GM12865 (cell line): Measurements from ENCODE around the gene PPCDC.
"Not testable (repeated sequence)": the region's sequence is repeated elsewhere in the genome, so short reads cannot be mapped to it uniquely, and the experiment has no call there.

Source experiments
- DNase-seq: peaks from one replicate; pipeline ENCODE4 v3.0.0; 2010; ENCODE audit warnings: low read depth
- H3K4me3 ChIP-seq: 2 replicates; pipeline ENCODE4 v1.5.1; 2011; ENCODE audit warnings: mild to moderate bottlenecking, low read depth, low read length, control low read depth
- CTCF ChIP-seq: IDR thresholded peaks from 2 replicates; pipeline ENCODE4 v1.5.1; 2011; ENCODE audit warnings: low read length, control low read depth, low read depth, inconsistent platforms; ENCODE audit not compliant: insufficient read depth; ENCODE audit errors: missing control alignments

Gene PPCDC

GRCh38 chr15:75068748-75069147 lies 45.4 kb downstream of the PPCDC start:
- no peak for DNase-seq
- no peak for TF ChIP-seq CTCF
- no peak overlapping the region for H3K4me3 ChIP-seq

DNA sequence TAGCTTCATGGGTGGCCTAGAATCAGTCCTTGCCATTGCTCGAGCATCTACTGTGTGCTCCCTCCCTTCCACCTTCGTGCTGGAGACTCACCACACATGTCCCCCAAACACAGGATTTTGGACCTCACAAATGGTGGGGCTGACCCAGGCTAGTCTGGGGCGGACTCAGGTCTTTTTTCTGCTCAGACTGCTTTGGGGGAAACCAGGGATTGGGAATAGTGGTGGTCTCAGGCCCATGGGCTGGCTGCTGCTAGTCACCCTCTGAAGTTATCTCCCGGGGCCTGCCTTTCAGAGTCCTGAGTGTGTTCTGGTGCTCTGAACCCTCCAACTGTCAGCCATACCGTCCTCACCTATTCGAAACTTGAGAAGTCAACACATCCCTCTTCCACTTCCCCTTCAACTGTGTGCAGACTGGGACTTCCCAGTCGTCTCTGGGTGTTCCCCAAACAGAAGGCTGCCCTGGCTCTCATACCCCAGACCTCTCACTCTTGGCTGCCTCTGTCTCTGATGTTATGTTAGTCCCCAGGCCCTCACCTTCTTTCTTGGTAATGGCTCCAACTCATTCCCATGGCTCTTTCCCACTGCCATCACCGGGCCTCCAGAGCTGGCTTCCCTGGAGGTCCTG lies 46.0 kb downstream of the PPCDC start:
- peak; percentile 94 for DNase-seq
- peak overlapping the region; percentile 7; the same call in 1 of the 2 replicates for H3K4me3 ChIP-seq
- no peak for TF ChIP-seq CTCF

- no peak overlapping the region for H3K4me3 ChIP-seq
- TF ChIP-seq CTCF = no peak
- no peak for DNase-seq
These were observed 47.3 kb downstream of the PPCDC start for GRCh38 chr15:75070674-75071073.

DNA sequence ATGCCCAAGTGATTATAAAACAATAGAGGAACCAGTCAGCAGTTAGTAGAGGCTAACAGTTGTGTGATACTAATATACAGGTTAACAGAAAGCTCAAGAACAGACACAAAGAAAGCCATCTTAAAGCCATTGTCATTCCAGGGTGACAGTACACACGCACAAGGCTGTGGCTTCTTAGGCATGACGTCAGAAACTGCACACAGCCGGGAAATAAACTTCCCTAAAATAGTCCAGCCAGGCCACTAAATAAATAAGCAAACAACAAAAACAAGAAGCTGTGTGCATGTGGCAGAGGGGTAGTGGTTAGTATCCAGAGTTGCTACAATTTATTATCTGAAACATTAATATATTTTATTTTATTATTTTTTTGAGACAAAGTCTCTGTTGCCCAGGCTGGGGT lies 49.8 kb downstream of the PPCDC start:
- TF ChIP-seq CTCF = no peak
- H3K4me3 ChIP-seq = no peak overlapping the region
- no peak for DNase-seq

DNA sequence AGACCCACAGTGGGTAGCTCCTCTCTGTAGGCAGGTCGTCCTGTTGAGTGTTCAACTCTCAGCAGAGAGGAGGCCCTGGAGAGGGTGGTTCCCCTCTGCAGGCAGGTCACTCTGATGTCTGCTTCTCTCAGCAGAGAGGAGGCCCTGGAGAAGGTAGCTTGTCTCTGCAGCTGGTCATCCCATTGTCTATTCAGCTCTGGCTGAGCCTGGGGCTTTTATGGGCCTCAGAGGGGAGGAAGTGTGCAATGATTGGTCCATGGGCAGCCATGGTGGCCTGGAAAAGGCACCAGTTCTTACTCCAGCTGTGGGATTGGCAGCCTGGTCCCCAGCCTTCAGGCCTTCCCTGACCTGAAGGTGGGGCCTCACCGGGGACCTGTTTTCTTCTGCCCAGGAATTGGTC lies 52.9 kb downstream of the PPCDC start:
- no peak for TF ChIP-seq CTCF
- no peak overlapping the region for H3K4me3 ChIP-seq
- DNase-seq = no peak

- peak; percentile 70 for DNase-seq
- H3K4me3 ChIP-seq = not testable (repeated sequence)
These were observed 54.2 kb downstream of the PPCDC start for GRCh38 chr15:75077551-75077961.

DNA sequence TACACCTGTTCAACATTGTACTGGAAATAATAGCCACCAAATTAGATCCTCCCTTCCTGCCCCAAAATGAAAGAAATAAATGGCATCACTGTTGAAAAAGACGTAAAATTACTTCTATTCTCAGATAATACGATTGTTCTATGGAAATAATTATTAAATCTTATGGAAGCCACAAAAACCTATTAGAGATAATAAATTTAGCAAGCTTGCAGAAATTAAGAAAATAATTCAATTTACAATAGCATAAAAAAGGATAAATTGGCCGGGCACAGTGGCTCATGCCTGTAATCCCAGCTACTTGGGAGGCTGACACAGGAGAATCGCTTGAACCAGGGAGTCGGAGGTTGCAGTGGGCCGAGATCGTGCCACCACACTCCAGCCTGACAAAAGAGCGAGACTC lies 57.8 kb downstream of the PPCDC start:
- no peak overlapping the region for H3K4me3 ChIP-seq
- no peak for DNase-seq
- no peak for TF ChIP-seq CTCF
